H1 (cell line): ENCODE data around the gene GPR15LG. TPM values are rescaled to one million over a fixed set of nuclear protein-coding genes. Genes with fewer than 3 reads are reported as not detected.
A peak's percentile ranks its signal among the peaks of the same experiment; 100 is the strongest.

Source experiments
- CTCF ChIA-PET: fragments of 300-600 bp; sonication (Branson Sonifier 250); formaldehyde crosslinking; loops from one replicate; lab custom pipeline; 2021; ENCODE audit not compliant: partially characterized antibody; lab: Charles Lee
- POLR2A ChIA-PET: fragments of 300-600 bp; sonication (Branson Sonifier 250); formaldehyde crosslinking; loops from one replicate; lab custom pipeline; 2021; ENCODE audit warnings: inconsistent platforms; ENCODE audit not compliant: partially characterized antibody; lab: Charles Lee
- DNase-seq, 2 experiments: peaks; one replicate each; pipeline versions ENCODE4 v3.0.0 to v3.0.0-alpha.2; 2010 to 2022; ENCODE audit warnings: low spot score in 2 of 2, low read depth in 1 of 2, mixed read lengths in 1 of 2
- FAIRE-seq: peaks from 2 replicates; lab custom pipeline; 2011; peaks lifted over from hg19 to GRCh38; lab: Jason Lieb, UNC
- H2AFZ ChIP-seq: 2 replicates; pipeline ENCODE4 v1.8.1; 2012; ENCODE audit warnings: low read length, inconsistent platforms
- H2AK5ac ChIP-seq: 2 replicates; pipeline ENCODE4 v1.6.1; 2013; ENCODE audit warnings: low read depth, low read length
- H2BK120ac ChIP-seq: replicated peaks from 2 replicates; pipeline ENCODE3; 2013; ENCODE audit warnings: low read depth, low read length, inconsistent platforms
- H2BK12ac ChIP-seq: 2 replicates; pipeline ENCODE4 v1.6.1; 2013; ENCODE audit warnings: low read depth, low read length
- H2BK15ac ChIP-seq: 2 replicates; pipeline ENCODE4 v1.6.1; 2013; ENCODE audit warnings: low read length
- H2BK20ac ChIP-seq: 2 replicates; pipeline ENCODE4 v1.6.1; 2013; ENCODE audit warnings: low read length
- H2BK5ac ChIP-seq: 2 replicates; pipeline ENCODE4 v1.6.1; 2013; ENCODE audit warnings: low read depth, low read length
- H3K14ac ChIP-seq: 2 replicates; pipeline ENCODE4 v1.6.1; 2013; ENCODE audit warnings: inconsistent platforms; ENCODE audit not compliant: insufficient read length
- H3K18ac ChIP-seq: 2 replicates; pipeline ENCODE4 v1.6.1; 2013; ENCODE audit warnings: low read length; ENCODE audit errors: extremely low read depth
- H3K23ac ChIP-seq: 2 replicates; pipeline ENCODE4 v1.6.1; 2013; ENCODE audit warnings: inconsistent platforms; ENCODE audit not compliant: insufficient read length
- H3K23me2 ChIP-seq: 2 replicates; pipeline ENCODE4 v1.6.1; 2013; ENCODE audit warnings: low read depth, low read length
- H3K27ac ChIP-seq: 2 replicates; pipeline ENCODE4 v1.6.1; 2011; ENCODE audit warnings: low read depth, low read length, inconsistent platforms
- H3K27me3 ChIP-seq, 4 experiments: replicated peaks in 1 of 4; 1 replicate in 1 of 4; 2 replicates in 3 of 4; pipeline versions ENCODE4 v1.6.1 to v1.8.1; 2011 to 2013; ENCODE audit warnings: low read length in 3 of 4, mild to moderate bottlenecking in 3 of 4, inconsistent platforms in 2 of 4, mixed read lengths in 2 of 4, moderate library complexity in 1 of 4; ENCODE audit not compliant: control insufficient read depth in 3 of 4, insufficient read depth in 3 of 4; ENCODE audit errors: extremely low read depth in 1 of 4
- H3K36me3 ChIP-seq, 4 experiments: 2 replicates each; pipeline versions ENCODE4 v1.6.1 to v1.8.1; 2011 to 2013; ENCODE audit warnings: mild to moderate bottlenecking in 4 of 4, low read length in 3 of 4, moderate library complexity in 2 of 4, control low read depth in 1 of 4, inconsistent platforms in 1 of 4; ENCODE audit not compliant: insufficient read depth in 4 of 4, control insufficient read depth in 2 of 4
- H3K4ac ChIP-seq: replicated peaks from 2 replicates; pipeline ENCODE3; 2013; ENCODE audit warnings: low read length, low read depth, mixed read lengths, inconsistent platforms; ENCODE audit not compliant: insufficient read length
- H3K4me1 ChIP-seq, 4 experiments: replicated peaks in 1 of 4; 1 replicate in 1 of 4; 2 replicates in 3 of 4; pipeline versions ENCODE4 v1.6.1 to v1.8.1; 2011 to 2013; ENCODE audit warnings: low read length in 3 of 4, inconsistent platforms in 2 of 4, mixed read lengths in 1 of 4; ENCODE audit not compliant: insufficient read depth in 4 of 4, control insufficient read depth in 3 of 4
- H3K4me2 ChIP-seq, 2 experiments: 2 replicates each; pipeline versions ENCODE4 v1.6.1 to v1.8.1; 2011 to 2013; ENCODE audit warnings: low read depth in 2 of 2, low read length in 2 of 2, control low read depth in 1 of 2, inconsistent platforms in 1 of 2, mild to moderate bottlenecking in 1 of 2; ENCODE audit not compliant: insufficient read depth in 1 of 2
- H3K4me3 ChIP-seq, 4 experiments: fragments of 200-600, 300-600 bp in 1 of 4; sonication (generic), shearing (Covaris generic), sonication (Bioruptor Twin) in 1 of 4; 2 replicates each; pipeline versions ENCODE4 v1.5.1 to v1.8.1; 2011 to 2016; ENCODE audit warnings: low read length in 4 of 4, low read depth in 3 of 4, control low read depth in 2 of 4, inconsistent platforms in 2 of 4, mild to moderate bottlenecking in 2 of 4, mixed read lengths in 1 of 4, moderate library complexity in 1 of 4; ENCODE audit not compliant: insufficient read depth in 2 of 4; ENCODE audit errors: extremely low read depth in 1 of 4
- H3K56ac ChIP-seq: replicated peaks from 2 replicates; pipeline ENCODE3; 2013; ENCODE audit warnings: low read depth, mild to moderate bottlenecking, mixed read lengths, low read length, inconsistent platforms; ENCODE audit not compliant: insufficient read length
- H3K79me1 ChIP-seq: 2 replicates; pipeline ENCODE4 v1.6.1; 2013; ENCODE audit warnings: low read depth, low read length, control low read depth
- H3K79me2 ChIP-seq, 2 experiments: 2 replicates each; pipeline versions ENCODE4 v1.6.1 to v1.8.1; 2012 to 2013; ENCODE audit warnings: low read length in 2 of 2, mild to moderate bottlenecking in 2 of 2, inconsistent platforms in 1 of 2; ENCODE audit not compliant: insufficient read depth in 2 of 2, control insufficient read depth in 1 of 2
- H3K9ac ChIP-seq, 4 experiments: replicated peaks in 1 of 4; 1 replicate in 1 of 4; 2 replicates in 3 of 4; pipeline versions ENCODE4 v1.6.1 to v1.8.1; 2011 to 2013; ENCODE audit warnings: low read depth in 3 of 4, low read length in 3 of 4, control low read depth in 2 of 4, mild to moderate bottlenecking in 2 of 4, moderate library complexity in 2 of 4, inconsistent platforms in 1 of 4; ENCODE audit errors: extremely low read depth in 1 of 4
- H3K9me3 ChIP-seq, 2 experiments: 2 replicates each; pipeline versions ENCODE4 v1.6.1 to v1.8.1; 2012 to 2013; ENCODE audit warnings: mild to moderate bottlenecking in 2 of 2, moderate library complexity in 2 of 2, control low read depth in 1 of 2, inconsistent platforms in 1 of 2, low read depth in 1 of 2, low read length in 1 of 2, mixed read lengths in 1 of 2; ENCODE audit not compliant: insufficient read depth in 2 of 2
- H4K20me1 ChIP-seq, 2 experiments: replicated peaks in 1 of 2; 2 replicates each; pipeline versions ENCODE3 to v1.8.1; 2011 to 2013; ENCODE audit warnings: inconsistent platforms in 2 of 2, low read length in 2 of 2, mild to moderate bottlenecking in 1 of 2; ENCODE audit not compliant: insufficient read depth in 2 of 2, control insufficient read depth in 1 of 2
- H4K5ac ChIP-seq: 2 replicates; pipeline ENCODE4 v1.6.1; 2013; ENCODE audit warnings: low read length, low read depth, mixed read lengths, inconsistent platforms; ENCODE audit not compliant: insufficient read length
- H4K8ac ChIP-seq: 2 replicates; pipeline ENCODE4 v1.8.0; 2013; ENCODE audit warnings: mild to moderate bottlenecking, moderate library complexity, low read length, inconsistent platforms; ENCODE audit not compliant: insufficient read depth; ENCODE audit errors: extremely low read depth
- H4K91ac ChIP-seq: replicated peaks from 2 replicates; pipeline ENCODE3; 2013; ENCODE audit warnings: low read length, mixed read lengths, inconsistent platforms; ENCODE audit not compliant: insufficient read length
- BRCA1 ChIP-seq: IDR thresholded peaks from 2 replicates; pipeline ENCODE4 v1.6.1; 2012; ENCODE audit warnings: low read depth, low read length, improper control_type of control experiment
- CBX8 ChIP-seq: fragments of 300-800, 300-1000 bp; sonication (generic); IDR thresholded peaks from 2 replicates; pipeline ENCODE4 v1.7.1; 2016; ENCODE audit warnings: low read depth, low read length, borderline replicate concordance
- EGR1 ChIP-seq: IDR thresholded peaks from 2 replicates; pipeline ENCODE4 v1.6.1; 2011; ENCODE audit warnings: low read depth, low read length, borderline replicate concordance
- KDM5A ChIP-seq: fragments of 200-600 bp; IDR thresholded peaks from 2 replicates; pipeline ENCODE4 v1.7.1; 2012; ENCODE audit warnings: mild to moderate bottlenecking, low read length, inconsistent platforms, mixed read lengths
- NANOG ChIP-seq: IDR thresholded peaks from 2 replicates; pipeline ENCODE4 v1.6.1; 2011; ENCODE audit warnings: low read length, low read depth, mild to moderate bottlenecking, inconsistent platforms; ENCODE audit not compliant: insufficient read depth, poor library complexity, severe bottlenecking
- NRF1 ChIP-seq: IDR thresholded peaks from 2 replicates; pipeline ENCODE4 v1.6.1; 2011; ENCODE audit warnings: mild to moderate bottlenecking, low read depth, low read length, improper control_type of control experiment
- RAD21 ChIP-seq, 2 experiments: IDR thresholded peaks in 1 of 2; conservative IDR thresholded peaks in 1 of 2; 2 replicates each; pipeline ENCODE4 v1.6.1; 2011; ENCODE audit warnings: low read depth in 2 of 2, low read length in 2 of 2, improper control_type of control experiment in 1 of 2, inconsistent platforms in 1 of 2, mild to moderate bottlenecking in 1 of 2, moderate library complexity in 1 of 2
- RNF2 ChIP-seq: fragments of 200-900, 300-1000 bp; sonication (generic); IDR thresholded peaks from 2 replicates; pipeline ENCODE4 v1.7.1; 2016; ENCODE audit warnings: borderline replicate concordance, low read depth, mild to moderate bottlenecking, antibody characterized with exemption, low read length; ENCODE audit not compliant: poor library complexity, severe bottlenecking; ENCODE audit errors: missing control alignments
- SIN3A ChIP-seq, 2 experiments: IDR thresholded peaks in 1 of 2; conservative IDR thresholded peaks in 1 of 2; 2 replicates each; pipeline ENCODE4 v1.6.1; 2011 to 2012; ENCODE audit warnings: low read length in 2 of 2, improper control_type of control experiment in 1 of 2, low read depth in 1 of 2, mild to moderate bottlenecking in 1 of 2
- SP1 ChIP-seq: IDR thresholded peaks from 2 replicates; pipeline ENCODE4 v1.6.1; 2011; ENCODE audit warnings: low read depth, low read length
- SP4 ChIP-seq: IDR thresholded peaks from 2 replicates; pipeline ENCODE4 v1.6.1; 2012; ENCODE audit warnings: low read length, inconsistent platforms
- TAF1 ChIP-seq: IDR thresholded peaks from 2 replicates; pipeline ENCODE4 v1.6.1; 2011; ENCODE audit warnings: mild to moderate bottlenecking, low read depth, low read length
- TEAD4 ChIP-seq: IDR thresholded peaks from 2 replicates; pipeline ENCODE4 v1.6.1; 2012; ENCODE audit warnings: low read depth, low read length, inconsistent platforms, mixed read lengths
- WGBS, 2 experiments: shearing (Covaris generic) in 1 of 2; methylation state at CpG; one replicate each; pipeline versions ENCODE4 v1.1.6 to v1.1.7; 2013 to 2015; ENCODE audit warnings: low lambda C conversion rate in 2 of 2, mixed read lengths in 2 of 2, inconsistent platforms in 1 of 2, low coverage in 1 of 2, missing lambda C conversion rate in 1 of 2; ENCODE audit not compliant: insufficient replicate concordance in 2 of 2, insufficient coverage in 1 of 2, insufficient read length in 1 of 2; ENCODE audit errors: extremely low coverage in 1 of 2, missing lambda C conversion rate in 1 of 2; 5-methylcytosine and 5-hydroxymethylcytosine counted together
- polyA plus RNA-seq, 7 experiments: library from polyadenylated mRNA; depleted of rRNA in 3 of 7; stranded (reverse) in 5 of 7; unstranded in 2 of 7; fragments of >200 nt in 5 of 7; fragments of 200-250 nt in 2 of 7; gene quantifications; 1 replicate in 5 of 7; 2 replicates in 1 of 7; 4 replicates in 1 of 7; pipeline versions ENCODE4 v1.2.1 to v1.2.3, GENCODE V29; 2011 to 2013; ENCODE audit warnings: missing spikeins in 2 of 7, mixed read lengths in 2 of 7
- total RNA-seq: library from RNA; stranded (reverse); fragmentation: NEBNext Ultra II Directional; extraction: Animal tissue kit (Norgen Biotek cat#: 25700); gene quantifications from 2 replicates; pipeline ENCODE4 v1.2.1, GENCODE V29; 2021

GPR15LG gene
- total and polyA plus RNA-seq, 2 of the 8 experiments (the other 6 are each of a cell fraction or from before 2014, with no cell fraction given) = not detected

GRCh38 chr10:84164442-84164841 lies 9.2 kb upstream of the GPR15LG start:
- Histone ChIP-seq H3K18ac (peak overlapping the region; percentile 39; the same call in 1 of the 2 replicates), H3K4me3 (peak overlapping the region in 1 of 4 experiments; percentile 1; a peak in 1 of 8 replicates), H2AK5ac (no peak overlapping the region), H2BK5ac (0 out of 2 replicates have a peak overlapping the region, but pooled peaks have one; percentile 18), H3K56ac (no peak overlapping the region), H4K5ac (no peak overlapping the region), H3K36me3 (no peaks in the 10 kb centered on the region), H3K23ac (no peak overlapping the region), H3K9me3 (no peaks in the 10 kb centered on the region), H3K4me1 (peaks cover 11 to 37% (median 25%) of the 10 kb centered on the region in 4 experiments; a peak in 6 of 7 replicates), H4K91ac (no peak overlapping the region), H3K4ac (no peak overlapping the region), H3K79me2 (no peaks in the 10 kb centered on the region), H4K20me1 (no peaks in the 10 kb centered on the region), H3K27ac (no peak overlapping the region), H3K23me2 (no peaks in the 10 kb centered on the region), H2BK15ac (no peak overlapping the region), H2AFZ (no peak overlapping the region), H2BK20ac (no peak overlapping the region), H3K9ac (no peak overlapping the region), H4K8ac (no peak overlapping the region), H3K79me1 (no peaks in the 10 kb centered on the region), H3K14ac (no peak overlapping the region), H3K4me2 (peak overlapping the region; percentile 1 to 5; a peak in 2 of 4 replicates), H2BK12ac (0 out of 2 replicates have a peak overlapping the region, but pooled peaks have one; percentile 39), H2BK120ac (no peak overlapping the region), H3K27me3 (no peaks in the 10 kb centered on the region)
- ChIA-PET CTCF (interaction anchor here (0.9 to 10.9 kb wide), 7 partner anchors 9 to 374 kb away, joined by 3 to 95 read pairs (median 4); partner anchors contain the start of gene GPR15LG), POLR2A (interaction anchor here (0.7 to 1.7 kb wide), 3 partner anchors 8 to 1084 kb away, joined by 3 to 9 read pairs (median 3); no protein-coding TSS in a partner anchor)
- no peak for DNase-seq
- no peak for FAIRE-seq
- WGBS, 2 experiments = 26% methylated on average over 2 of the region's 2 CpGs; no CpG with 5 or more reads in 1 of the 2 experiments
- no peak for TF ChIP-seq RAD21 (IDR thresholded peaks at IDR 0.05 in 1 of 2, conservative IDR thresholded peaks at IDR 0.05 in 1 of 2; ENCODE audit: low read depth in 2 of 2, low read length in 2 of 2)
- no peak for TF ChIP-seq CBX8
- TF ChIP-seq NRF1 = no peak
- no peak for TF ChIP-seq SP1
- TF ChIP-seq SP4 = no peak
- no peak for TF ChIP-seq BRCA1
- no peak for TF ChIP-seq SIN3A (conservative IDR thresholded peaks at IDR 0.05 in 1 of 2, IDR thresholded peaks at IDR 0.05 in 1 of 2; ENCODE audit: low read depth in 1 of 2, low read length in 2 of 2)
- no peak for TF ChIP-seq RNF2
- TF ChIP-seq NANOG = no peak
- TF ChIP-seq EGR1 = no peak
- no peak for TF ChIP-seq KDM5A
- no peak for TF ChIP-seq TAF1
- TF ChIP-seq TEAD4 = no peak
